ENCODE measurements around the gene SSBP4.

GRCh38 chr19:18392417-18392816 lies 26.8 kb upstream of the SSBP4 start:
- no peak for TF ChIP-seq CTCF (IDR thresholded peaks at IDR 0.05)
- TF ChIP-seq POLR2A (IDR thresholded peaks at IDR 0.05), result no peak
